Fibroblast of lung (primary cell): ENCODE results near the gene SLC24A4.

Experiments used
- EZH2 ChIP-seq: IDR thresholded peaks from 2 replicates; pipeline ENCODE4 v1.5.1; 2012; ENCODE audit warnings: low read length, control low read depth, mild to moderate bottlenecking; ENCODE audit errors: missing control alignments
- TF ChIP-seq, protein P1 (sequence below), 2 donors: IDR thresholded peaks in 1 of 2; conservative IDR thresholded peaks in 1 of 2; 1 replicate in 1 of 2; 2 replicates in 1 of 2; pipeline ENCODE4 v1.5.1; 2011 to 2012; ENCODE audit warnings: low read length in 2 of 2, control low read depth in 1 of 2, inconsistent platforms in 1 of 2, low read depth in 1 of 2, mild to moderate bottlenecking in 1 of 2

DNA sequence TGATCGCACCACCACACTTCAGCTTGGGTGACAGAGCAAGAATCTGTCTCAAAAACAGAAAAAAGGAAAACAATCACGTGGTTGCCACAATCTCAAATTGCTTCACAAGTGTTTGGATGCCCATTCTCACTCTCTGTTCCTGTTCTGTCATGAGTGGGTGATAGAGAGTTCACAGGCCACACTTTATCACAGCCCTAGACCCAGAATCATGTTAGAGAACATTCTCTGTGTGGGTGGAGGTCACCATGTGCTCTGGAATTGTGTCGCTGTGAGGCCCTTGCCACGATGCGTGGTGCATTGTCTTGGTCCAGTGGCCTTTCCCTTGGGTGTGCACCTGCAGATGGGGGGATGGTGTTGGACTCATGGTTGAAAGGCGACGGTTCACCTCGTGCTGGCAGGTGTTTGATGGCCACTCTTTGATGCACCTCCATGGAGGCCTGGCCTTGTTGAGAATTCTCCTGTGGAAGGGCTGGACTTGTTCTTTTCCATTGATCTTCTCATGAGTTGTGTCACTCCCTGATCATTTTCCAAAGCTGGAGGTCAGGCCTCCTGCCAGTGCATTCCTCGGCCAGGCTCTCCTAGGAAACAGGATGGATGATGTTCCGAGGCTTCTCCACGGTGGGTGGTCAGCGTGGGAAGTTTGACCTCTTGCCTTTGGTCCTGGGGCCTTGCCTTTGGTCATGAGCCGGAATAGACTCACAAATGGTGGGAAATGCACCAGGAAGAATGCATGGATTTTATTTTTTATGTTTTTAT, 91.9 kb downstream of the SLC24A4 start:
- TF ChIP-seq, protein P1, sequence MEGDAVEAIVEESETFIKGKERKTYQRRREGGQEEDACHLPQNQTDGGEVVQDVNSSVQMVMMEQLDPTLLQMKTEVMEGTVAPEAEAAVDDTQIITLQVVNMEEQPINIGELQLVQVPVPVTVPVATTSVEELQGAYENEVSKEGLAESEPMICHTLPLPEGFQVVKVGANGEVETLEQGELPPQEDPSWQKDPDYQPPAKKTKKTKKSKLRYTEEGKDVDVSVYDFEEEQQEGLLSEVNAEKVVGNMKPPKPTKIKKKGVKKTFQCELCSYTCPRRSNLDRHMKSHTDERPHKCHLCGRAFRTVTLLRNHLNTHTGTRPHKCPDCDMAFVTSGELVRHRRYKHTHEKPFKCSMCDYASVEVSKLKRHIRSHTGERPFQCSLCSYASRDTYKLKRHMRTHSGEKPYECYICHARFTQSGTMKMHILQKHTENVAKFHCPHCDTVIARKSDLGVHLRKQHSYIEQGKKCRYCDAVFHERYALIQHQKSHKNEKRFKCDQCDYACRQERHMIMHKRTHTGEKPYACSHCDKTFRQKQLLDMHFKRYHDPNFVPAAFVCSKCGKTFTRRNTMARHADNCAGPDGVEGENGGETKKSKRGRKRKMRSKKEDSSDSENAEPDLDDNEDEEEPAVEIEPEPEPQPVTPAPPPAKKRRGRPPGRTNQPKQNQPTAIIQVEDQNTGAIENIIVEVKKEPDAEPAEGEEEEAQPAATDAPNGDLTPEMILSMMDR (conservative IDR thresholded peaks at IDR 0.05 in 1 of 2, IDR thresholded peaks at IDR 0.05 in 1 of 2; ENCODE audit: low read depth in 1 of 2, low read length in 2 of 2): no peak
- no peak for TF ChIP-seq EZH2
